HT1080 (cell line): ENCODE data around the gene SLC35F6. TPM values are rescaled to one million over a fixed set of nuclear protein-coding genes. Genes with fewer than 3 reads are reported as not detected.

ENCODE experiments used
- DNase-seq: peaks from one replicate; pipeline ENCODE4 v3.0.0-alpha.2; 2015; ENCODE audit warnings: low read depth
- total RNA-seq: library from RNA; depleted of rRNA; stranded (reverse); fragments of >200 nt; shearing (Covaris generic); gene quantifications from 2 replicates; pipeline ENCODE4 v1.2.3, GENCODE V29; 2014; rRNA removed

The SLC35F6 gene
- total RNA-seq, 1 experiment from 2014 or later: 24.7 TPM

DNA sequence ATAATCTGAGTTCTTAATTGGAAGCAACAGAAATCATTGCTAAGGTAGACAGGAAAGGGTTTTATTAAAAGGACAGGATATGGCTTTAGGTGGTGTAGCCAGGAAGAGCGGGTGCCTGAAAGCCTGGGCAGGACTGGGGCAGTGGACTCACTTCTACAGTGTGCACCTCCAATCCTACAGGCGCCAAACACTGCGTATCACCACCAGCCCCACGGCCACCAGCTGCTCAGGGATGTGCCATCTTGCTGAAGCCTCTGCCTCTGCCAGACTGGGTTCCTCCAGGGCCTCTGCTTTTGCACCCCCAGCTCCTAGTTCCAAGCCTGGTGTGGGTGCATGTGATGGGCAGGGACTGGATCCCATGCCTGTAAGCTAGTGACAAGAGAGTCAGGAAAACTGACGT is 54.2 kb downstream of the SLC35F6 start:
- no peak for DNase-seq

GRCh38 chr2:26818972-26819371 is 54.9 kb downstream of the SLC35F6 start:
- DNase-seq: no peak

DNA sequence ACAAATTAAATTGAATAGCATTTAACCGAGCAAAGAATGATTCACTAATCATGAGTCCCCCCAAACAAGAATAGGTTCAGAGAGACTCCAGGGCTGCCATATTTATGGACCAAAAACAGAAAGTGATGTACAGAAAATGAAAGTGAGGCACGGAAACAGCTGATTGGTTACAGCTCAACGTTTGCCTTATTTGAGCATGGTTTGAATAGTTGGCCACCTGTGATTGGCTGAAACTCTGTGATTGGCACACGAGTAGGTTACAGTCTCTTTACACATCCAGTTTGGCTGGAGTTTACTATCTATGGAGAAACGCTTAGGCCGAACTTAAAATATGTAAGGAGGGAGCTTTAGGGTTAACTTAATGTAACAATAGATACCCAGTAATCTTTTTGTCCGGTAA is 56.8 kb downstream of the SLC35F6 start:
- DNase-seq: peak; percentile 11

- DNase-seq: no peak
Observed at GRCh38 chr2:26822877-26823276, 58.8 kb downstream of the SLC35F6 start.

Other genes with a start within 250 kb of the SLC35F6 start
- not detected in 2 replicates for gene CIB4, start 122.9 kb upstream of the SLC35F6 start, total RNA-seq
- gene KCNK3, start 71.6 kb upstream of the SLC35F6 start, total RNA-seq: not detected in 2 replicates
- 29.3 and 42.8 TPM in 2 replicates for gene CENPA, start 21.8 kb downstream of the SLC35F6 start, total RNA-seq
- 0.11 and 0.23 TPM in 2 replicates for gene DPYSL5, start 83.8 kb downstream of the SLC35F6 start, total RNA-seq
- 2.8 and 5.4 TPM in 2 replicates for gene MAPRE3, start 206.4 kb downstream of the SLC35F6 start, total RNA-seq